ENCODE data around the gene CRB1.
"Not testable (repeated sequence)": the region's sequence is repeated elsewhere in the genome, so short reads cannot be mapped to it uniquely, and the experiment has no call there.

The CRB1 gene

GRCh38 chr1:197399755-197400521 lies 131.9 kb downstream of the CRB1 start:
- no peak for DNase-seq (ENCODE audit: low read depth in 2 of 2)

- no peak for DNase-seq (ENCODE audit: low read depth in 2 of 2)
Observed at GRCh38 chr1:197400522-197400902, 132.5 kb downstream of the CRB1 start.

GRCh38 chr1:197402189-197402588 lies 134.1 kb downstream of the CRB1 start:
- no peak for DNase-seq (ENCODE audit: low read depth in 2 of 2)

GRCh38 chr1:197404774-197405173 lies 136.7 kb downstream of the CRB1 start:
- not testable (repeated sequence) for DNase-seq (ENCODE audit: low read depth in 2 of 2)

- DNase-seq (ENCODE audit: low read depth in 2 of 2): not testable (repeated sequence)
Observed at GRCh38 chr1:197405614-197406013, 137.6 kb downstream of the CRB1 start.

- no peak for DNase-seq (ENCODE audit: low read depth in 2 of 2)
Observed at GRCh38 chr1:197413564-197413963, 145.5 kb downstream of the CRB1 start.

GRCh38 chr1:197415221-197415620 lies 147.2 kb downstream of the CRB1 start:
- DNase-seq (ENCODE audit: low read depth in 2 of 2): no peak

GRCh38 chr1:197418693-197419092 lies 150.6 kb downstream of the CRB1 start:
- DNase-seq (ENCODE audit: low read depth in 2 of 2): no peak

GRCh38 chr1:197422993-197423392 lies 154.9 kb downstream of the CRB1 start:
- DNase-seq (ENCODE audit: low read depth in 2 of 2): no peak

- DNase-seq (ENCODE audit: low read depth in 2 of 2): no peak
Observed at GRCh38 chr1:197424380-197424779, 156.3 kb downstream of the CRB1 start.

GRCh38 chr1:197429372-197429771 lies 161.3 kb downstream of the CRB1 start:
- DNase-seq (ENCODE audit: low read depth in 2 of 2): no peak

- no peak for DNase-seq (ENCODE audit: low read depth in 2 of 2)
Observed at GRCh38 chr1:197435224-197435623, 167.2 kb downstream of the CRB1 start.

- DNase-seq (ENCODE audit: low read depth in 2 of 2): no peak
Observed at GRCh38 chr1:197437601-197438000, 169.5 kb downstream of the CRB1 start.

GRCh38 chr1:197438010-197438790 lies 170.1 kb downstream of the CRB1 start:
- DNase-seq (ENCODE audit: low read depth in 2 of 2): no peak

- DNase-seq (ENCODE audit: low read depth in 2 of 2): no peak
Observed at GRCh38 chr1:197439708-197440280, 171.7 kb downstream of the CRB1 start.

- no peak for DNase-seq (ENCODE audit: low read depth in 2 of 2)
Observed at GRCh38 chr1:197440715-197441114, 172.7 kb downstream of the CRB1 start.

GRCh38 chr1:197441999-197442414 lies 174.0 kb downstream of the CRB1 start:
- no peak for DNase-seq (ENCODE audit: low read depth in 2 of 2)

GRCh38 chr1:197444755-197445154 lies 176.7 kb downstream of the CRB1 start:
- DNase-seq (ENCODE audit: low read depth in 2 of 2): no peak

- DNase-seq (ENCODE audit: low read depth in 2 of 2): no peak
Observed at GRCh38 chr1:197448121-197448779, 180.2 kb downstream of the CRB1 start.

GRCh38 chr1:197451381-197451780 lies 183.3 kb downstream of the CRB1 start:
- DNase-seq (ENCODE audit: low read depth in 2 of 2): no peak

GRCh38 chr1:197453376-197454058 lies 185.5 kb downstream of the CRB1 start:
- DNase-seq (ENCODE audit: low read depth in 2 of 2): no peak

- DNase-seq (ENCODE audit: low read depth in 2 of 2): no peak
Observed at GRCh38 chr1:197462539-197462938, 194.5 kb downstream of the CRB1 start.

Data from stimulated activated CD4-positive, alpha-beta T cell treated with anti-CD3 and anti-CD28 coated beads, Interleukin-4, amount 100 ng/mL, for 48 hours (primary cell).